ELR (cell line): ENCODE results near the gene RFX7.
A peak's percentile ranks its signal among the peaks of the same experiment; 100 is the strongest.

Experiments used
- DNase-seq: peaks from one replicate; pipeline ENCODE4 v3.0.0-alpha.2; 2015; ENCODE audit warnings: low read depth

The RFX7 gene

DNA sequence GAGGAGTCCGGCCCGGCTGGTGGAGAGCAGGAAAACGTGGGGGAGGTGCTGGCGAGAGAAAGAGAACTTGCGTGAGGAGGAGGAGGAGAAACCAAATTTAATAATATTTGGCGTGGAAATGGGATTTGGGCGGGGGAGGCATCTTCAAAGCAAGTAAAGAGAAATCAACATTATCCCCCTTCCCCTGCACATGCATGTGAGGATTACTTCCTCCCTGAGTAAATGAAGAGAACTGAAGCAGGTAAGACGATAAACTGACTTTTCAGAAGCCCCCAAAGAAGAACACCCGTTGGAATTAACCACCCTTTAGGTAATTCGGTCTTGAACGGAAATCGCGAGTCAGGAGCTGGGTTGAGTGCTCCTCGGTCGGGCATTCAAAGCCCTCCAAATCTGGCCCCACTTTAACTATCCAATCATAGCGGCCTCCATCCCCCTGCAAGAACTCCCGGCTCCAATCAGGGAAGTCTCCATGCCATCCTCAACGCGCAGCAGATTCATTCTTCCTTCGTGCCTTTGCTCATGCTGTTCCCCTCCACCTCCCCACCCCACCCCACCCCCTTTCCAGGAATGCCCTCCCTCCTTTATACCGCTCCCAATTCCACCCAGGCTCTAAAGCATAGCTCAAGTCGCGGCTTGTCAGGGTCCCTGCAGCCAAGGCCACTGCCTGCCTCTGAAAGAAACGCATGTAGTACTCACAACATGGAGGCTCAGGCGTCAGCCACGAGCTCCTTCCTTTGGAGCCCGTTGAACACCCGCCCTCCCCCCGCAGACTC is 545 bp upstream of the RFX7 start:
- peak; percentile 74 for DNase-seq

GRCh38 chr15:56242576-56243162 is 1.0 kb downstream of the RFX7 start:
- peak; percentile 15 for DNase-seq

- peak; percentile 26 for DNase-seq
Measured at GRCh38 chr15:56241374-56242105, 2.1 kb downstream of the RFX7 start.

DNA sequence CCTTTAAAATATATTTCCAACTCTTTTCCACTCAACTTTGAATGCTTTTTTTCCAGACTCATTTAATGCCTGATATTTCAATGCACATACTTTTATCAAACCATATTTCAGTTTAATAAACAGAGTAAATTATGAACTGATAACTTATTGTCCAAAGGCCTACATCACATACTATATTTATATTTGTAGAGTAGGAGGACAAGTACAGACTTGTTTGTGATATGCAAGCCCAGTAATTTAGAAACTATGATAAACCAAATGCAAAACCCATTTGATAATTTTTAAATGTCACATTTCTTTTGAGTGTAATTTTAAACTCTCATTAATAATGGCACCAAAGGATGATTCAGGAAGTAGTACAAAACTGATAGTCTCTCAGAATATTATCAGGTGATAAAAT is 3.3 kb downstream of the RFX7 start:
- DNase-seq: no peak

GRCh38 chr15:56236197-56236596 is 7.5 kb downstream of the RFX7 start:
- no peak for DNase-seq

- no peak for DNase-seq
Measured at GRCh38 chr15:56234804-56235203, 8.9 kb downstream of the RFX7 start.

DNA sequence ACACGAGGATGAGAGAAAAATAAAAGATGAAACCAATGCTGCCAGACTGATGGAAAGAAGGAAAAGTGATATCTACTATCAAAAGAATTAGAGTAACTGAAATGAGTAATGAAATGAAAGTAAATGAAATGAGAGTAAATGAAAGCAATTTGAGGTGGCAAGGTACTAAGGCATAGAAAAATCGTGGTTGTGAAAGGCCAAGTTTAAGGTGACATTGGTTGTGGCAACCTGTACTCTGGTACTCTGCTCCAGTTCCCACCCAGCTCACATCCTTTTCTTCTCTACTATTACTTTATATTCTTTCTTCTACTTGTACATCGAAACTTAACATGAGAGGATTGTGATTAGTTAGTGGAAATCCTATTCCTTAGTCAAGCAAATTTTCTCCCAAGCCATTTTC is 10.1 kb downstream of the RFX7 start:
- DNase-seq: no peak

GRCh38 chr15:56232058-56232457 is 11.6 kb downstream of the RFX7 start:
- DNase-seq: no peak

DNA sequence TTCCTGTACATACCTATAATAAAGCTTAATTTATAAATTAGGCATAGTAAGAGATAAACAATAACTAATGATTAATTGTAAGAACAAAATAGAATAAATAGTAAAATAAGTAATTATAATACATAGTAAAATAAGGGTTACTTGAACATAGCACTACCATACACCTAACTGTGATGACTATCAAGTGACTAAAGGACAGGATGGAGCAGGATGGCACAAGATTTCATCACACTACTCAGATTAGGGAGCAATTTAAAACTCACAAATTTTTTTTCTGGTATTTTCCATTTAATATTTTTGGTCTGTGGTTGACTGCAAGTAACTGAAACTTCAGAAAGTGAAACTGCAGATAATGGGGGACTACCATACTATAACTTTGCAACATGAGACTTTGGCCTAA is 14.8 kb downstream of the RFX7 start:
- DNase-seq: no peak

GRCh38 chr15:56228352-56228751 is 15.3 kb downstream of the RFX7 start:
- no peak for DNase-seq

GRCh38 chr15:56227780-56228179 is 15.9 kb downstream of the RFX7 start:
- DNase-seq: no peak

DNA sequence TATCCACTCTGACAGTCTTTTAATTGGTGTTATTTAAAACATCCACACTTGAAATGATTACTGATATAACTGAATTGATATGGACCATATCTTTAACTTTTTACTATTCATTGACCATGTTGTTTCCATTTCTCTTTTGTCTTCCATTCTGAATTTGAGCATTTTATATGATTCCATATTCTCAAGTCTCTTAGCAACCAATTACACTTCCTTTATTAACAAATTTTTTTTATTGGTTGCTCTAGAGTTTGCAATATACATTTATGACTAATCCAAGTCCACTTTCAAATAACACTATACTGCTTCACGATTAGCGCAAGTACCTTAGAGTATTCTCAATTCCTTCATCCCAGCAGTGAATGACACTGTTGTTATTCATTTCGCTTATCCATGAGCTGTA is 16.4 kb downstream of the RFX7 start:
- no peak for DNase-seq

GRCh38 chr15:56225520-56225919 is 18.2 kb downstream of the RFX7 start:
- no peak for DNase-seq

- no peak for DNase-seq
Measured at GRCh38 chr15:56222302-56222701, 21.4 kb downstream of the RFX7 start.

GRCh38 chr15:56217341-56217740 is 26.3 kb downstream of the RFX7 start:
- no peak for DNase-seq

DNA sequence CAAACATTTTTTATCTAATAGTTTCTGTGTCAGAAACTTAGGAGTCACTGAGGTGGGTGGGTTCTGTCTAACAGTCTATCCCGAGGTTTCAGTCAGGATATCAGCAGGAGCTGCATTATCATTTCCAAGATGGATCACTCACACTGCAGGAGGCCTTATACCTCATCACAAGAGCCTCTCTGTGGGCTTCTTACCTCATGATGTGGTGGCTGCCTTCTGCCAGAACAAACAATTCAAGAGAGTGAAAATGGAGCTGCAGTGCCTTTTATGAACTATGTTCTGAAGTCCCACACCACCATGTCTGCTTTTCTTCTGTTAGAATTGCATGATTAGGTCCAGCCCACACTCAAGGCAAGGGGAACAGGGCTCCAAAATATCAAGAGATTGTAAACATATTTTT is 27.9 kb downstream of the RFX7 start:
- DNase-seq: no peak

DNA sequence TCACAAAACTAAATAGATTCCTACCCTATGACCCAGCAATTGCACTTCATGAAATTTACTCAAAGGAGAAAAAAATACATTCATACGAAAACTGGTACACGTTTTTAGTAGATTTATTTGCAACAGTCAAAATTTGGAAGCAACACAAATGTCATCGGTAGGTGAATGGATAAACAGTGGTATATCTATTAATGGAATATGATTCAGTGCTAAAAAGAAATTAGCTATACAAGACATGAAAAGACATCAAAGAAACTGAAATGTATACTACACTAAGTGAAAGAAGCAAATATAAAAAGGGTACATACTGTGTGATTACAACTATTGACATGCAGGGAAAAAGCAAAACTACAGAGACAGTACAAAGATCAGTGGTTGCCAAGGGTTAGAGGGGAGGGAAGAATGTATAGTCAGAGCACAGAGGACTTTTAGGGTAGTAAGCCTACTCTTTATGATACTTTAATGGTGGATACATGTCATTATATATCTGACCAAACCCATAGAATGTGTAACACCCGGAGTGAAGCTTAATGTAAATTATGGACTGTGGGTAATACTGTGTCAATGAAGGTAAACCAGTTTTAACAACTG is 31.6 kb downstream of the RFX7 start:
- no peak for DNase-seq

GRCh38 chr15:56211064-56211463 is 32.6 kb downstream of the RFX7 start:
- DNase-seq: no peak

DNA sequence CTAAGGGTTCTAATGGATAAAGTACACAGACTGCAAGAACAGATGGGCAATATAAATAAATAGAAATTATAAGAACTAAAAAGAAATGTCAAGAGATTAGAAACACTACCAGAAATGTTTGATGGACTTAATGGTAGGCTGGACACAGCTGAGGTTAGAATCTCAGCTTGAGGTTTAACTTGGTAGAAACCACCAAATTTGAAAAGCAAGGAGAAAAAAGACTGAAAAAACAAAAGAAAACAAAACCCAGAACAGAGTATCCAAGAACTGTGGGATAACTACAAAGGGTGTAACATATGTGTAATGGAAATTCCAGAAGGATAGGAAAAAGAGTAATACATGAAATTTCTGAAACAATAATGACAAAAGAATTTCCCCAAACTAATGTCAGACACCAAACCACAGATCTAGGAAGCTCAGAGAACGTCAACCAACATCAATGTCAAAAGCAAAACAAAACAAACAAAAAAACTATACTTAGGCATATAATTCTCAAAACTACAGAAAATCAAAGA is 35.0 kb downstream of the RFX7 start:
- DNase-seq: no peak

DNA sequence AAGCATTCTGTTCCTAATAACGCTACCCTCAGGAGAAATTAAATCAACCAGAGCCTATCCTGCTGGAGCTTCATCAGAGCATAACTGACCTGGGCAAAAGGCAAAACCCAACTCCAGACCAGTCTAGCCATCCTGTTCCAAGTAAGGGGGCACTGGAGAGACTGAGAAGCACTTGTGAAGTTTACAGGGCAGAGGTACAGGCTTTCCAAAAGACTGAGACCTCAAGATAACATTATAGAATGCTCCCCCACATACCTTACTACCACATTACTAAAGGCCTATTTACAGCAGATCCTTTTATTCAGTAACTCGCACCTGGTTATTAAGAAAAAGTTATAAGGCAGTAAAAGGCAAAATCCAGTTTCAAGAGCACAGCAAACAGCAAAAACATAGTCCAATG is 35.5 kb downstream of the RFX7 start:
- DNase-seq: no peak

GRCh38 chr15:56207711-56208110 is 36.0 kb downstream of the RFX7 start:
- DNase-seq: no peak

GRCh38 chr15:56207092-56207491 is 36.6 kb downstream of the RFX7 start:
- no peak for DNase-seq
